Colonic mucosa (tissue), 4 donors: ENCODE data around the gene ZKSCAN7. TPM values are rescaled to one million over a fixed set of nuclear protein-coding genes. Genes with fewer than 3 reads are reported as not detected.

Source experiments
- DNase-seq: peaks from one replicate; pipeline ENCODE4 v3.0.0-alpha.2; 2020
- H3K27ac ChIP-seq: fragments of 200-600 bp; one replicate; pipeline ENCODE4 v1.8.0; 2021
- H3K27me3 ChIP-seq: fragments of 200-600 bp; one replicate; pipeline ENCODE4 v1.8.0; 2021
- H3K36me3 ChIP-seq: fragments of 200-600 bp; one replicate; pipeline ENCODE4 v1.8.0; 2021
- H3K4me1 ChIP-seq: fragments of 200-600 bp; one replicate; pipeline ENCODE4 v1.8.0; 2021; ENCODE audit warnings: mild to moderate bottlenecking
- H3K4me3 ChIP-seq: fragments of 200-600 bp; one replicate; pipeline ENCODE4 v1.8.0; 2021
- H3K9ac ChIP-seq, 2 donors: one replicate each; pipeline ENCODE4 v1.7.0; 2013; ENCODE audit warnings: control low read depth in 2 of 2, low read depth in 2 of 2, low read length in 2 of 2
- H3K9me3 ChIP-seq: fragments of 200-600 bp; one replicate; pipeline ENCODE4 v1.8.0; 2021
- CTCF ChIP-seq: fragments of 200-600 bp; IDR thresholded peaks from one replicate; pipeline ENCODE4 v1.8.0; 2022; ENCODE audit warnings: antibody characterized with exemption, mild to moderate bottlenecking
- intact Hi-C: fragments of 100-400 bp; cut with DNase I; formaldehyde crosslinking; loops from one replicate; pipeline ENCODE4 v1.14.1; 2022
- total RNA-seq, 2 donors: library from RNA; stranded (reverse); fragmentation: NEBNext Ultra II Directional in 1 of 2; extraction: Animal tissue kit (Norgen Biotek cat#: 25700) in 1 of 2; gene quantifications; one replicate each; pipeline ENCODE4 v1.2.1, GENCODE V29; 2021
- donor health status: healthy.
- donor health status: DM: no; HTN: no; CAD: no.
- donor health status: DM: no; HTN: no; CAD: no.

The ZKSCAN7 gene
- total RNA-seq, 2 donors from 2014 or later = 1.2 to 2.8 TPM

DNA sequence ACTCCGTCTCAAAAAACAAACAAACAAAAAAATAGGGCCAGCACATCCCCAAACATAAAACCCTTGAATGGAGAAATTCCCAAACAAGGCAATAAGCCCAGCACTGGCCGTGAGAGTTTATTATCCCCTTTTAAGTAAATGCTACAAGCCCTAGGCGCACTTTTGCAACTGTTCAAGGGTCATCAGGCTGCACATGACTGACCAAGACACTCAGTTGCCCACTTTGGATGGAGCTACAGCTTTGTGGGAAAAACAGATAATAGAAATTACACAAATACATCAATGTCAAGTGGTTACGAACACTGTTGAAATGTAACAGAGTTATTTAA, 43.8 kb upstream of the ZKSCAN7 start:
- intact Hi-C loops = loop anchor here (10.0 kb wide), 1 partner anchor 176 kb away; the partner anchor contains the start of gene TCAIM

GRCh38 chr3:44513513-44513912, 41.5 kb upstream of the ZKSCAN7 start:
- no peak overlapping the region for H3K9ac ChIP-seq
- TF ChIP-seq CTCF = no peak
- no peaks in the 10 kb centered on the region for H3K4me1 ChIP-seq
- no peaks in the 10 kb centered on the region for H3K36me3 ChIP-seq
- no peak overlapping the region for H3K4me3 ChIP-seq
- intact Hi-C loops = loop anchor here (10.0 kb wide), 1 partner anchor 179 kb away; the partner anchor contains the start of gene TCAIM
- H3K27ac ChIP-seq = no peak overlapping the region
- H3K27me3 ChIP-seq = no peaks in the 10 kb centered on the region
- H3K9me3 ChIP-seq = no peaks in the 10 kb centered on the region
- DNase-seq = no peak

More for the DNA sequence above, 43.8 kb upstream of the ZKSCAN7 start:
- no peaks in the 10 kb centered on the region for H3K36me3 ChIP-seq
- no peaks in the 10 kb centered on the region for H3K9me3 ChIP-seq
- no peak for TF ChIP-seq CTCF
- peak overlapping the region; percentile 92 for H3K4me3 ChIP-seq
- peak overlapping the region; percentile 52 to 75 for H3K9ac ChIP-seq
- peak; percentile 28 for DNase-seq
- peak overlapping the region; percentile 77 for H3K27ac ChIP-seq
- no peaks in the 10 kb centered on the region for H3K4me1 ChIP-seq
- no peaks in the 10 kb centered on the region for H3K27me3 ChIP-seq

DNA sequence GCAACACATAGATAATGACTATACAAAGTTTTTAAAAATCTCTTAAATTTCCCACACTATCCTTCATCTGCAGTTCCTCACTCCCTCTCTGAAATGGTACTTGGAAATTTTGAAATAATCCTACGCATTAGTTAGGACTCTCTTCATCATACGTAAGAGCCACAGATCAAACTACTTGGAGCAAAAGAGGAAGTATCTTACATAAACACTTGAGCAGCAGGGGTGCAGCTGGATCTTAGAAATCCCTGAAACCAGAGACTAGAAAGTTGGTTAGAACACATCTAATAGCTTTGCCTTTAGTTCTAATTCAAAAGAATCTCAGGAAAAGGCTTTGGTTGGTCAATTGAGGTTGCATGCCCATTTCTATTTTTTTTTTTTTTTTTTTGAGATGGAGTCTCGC, 38.8 kb upstream of the ZKSCAN7 start:
- intact Hi-C loops = loop anchor here (10.0 kb wide), 1 partner anchor 181 kb away; the partner anchor contains the start of gene TCAIM
- Histone ChIP-seq H3K9me3 (no peaks in the 10 kb centered on the region), H3K36me3 (no peaks in the 10 kb centered on the region), H3K27me3 (no peaks in the 10 kb centered on the region), H3K4me1 (no peaks in the 10 kb centered on the region), H3K9ac (no peak overlapping the region), H3K4me3 (no peak overlapping the region), H3K27ac (no peak overlapping the region)
- no peak for DNase-seq
- TF ChIP-seq CTCF = no peak

- H3K9me3 ChIP-seq = no peaks in the 10 kb centered on the region
- no peaks in the 10 kb centered on the region for H3K27me3 ChIP-seq
- no peak overlapping the region for H3K27ac ChIP-seq
- no peak for DNase-seq
- intact Hi-C loops = loop anchor here (10.0 kb wide), 1 partner anchor 184 kb away; the partner anchor contains the start of gene TCAIM
- H3K9ac ChIP-seq = no peak overlapping the region
- H3K36me3 ChIP-seq = no peaks in the 10 kb centered on the region
- no peak for TF ChIP-seq CTCF
- no peak overlapping the region for H3K4me3 ChIP-seq
- H3K4me1 ChIP-seq = no peaks in the 10 kb centered on the region
Observed at GRCh38 chr3:44518782-44519156, 36.2 kb upstream of the ZKSCAN7 start.

- Histone ChIP-seq H3K4me1 (no peaks in the 10 kb centered on the region), H3K9ac (no peak overlapping the region), H3K4me3 (no peak overlapping the region), H3K27ac (no peak overlapping the region), H3K36me3 (no peaks in the 10 kb centered on the region), H3K9me3 (no peaks in the 10 kb centered on the region), H3K27me3 (no peaks in the 10 kb centered on the region)
- no peak for DNase-seq
- no peak for TF ChIP-seq CTCF
- intact Hi-C loops = no loop called here
Observed at GRCh38 chr3:44521721-44522120, 33.3 kb upstream of the ZKSCAN7 start.
